GM19467 (cell line): ENCODE results near the gene ELAPOR2.
"Not testable (repeated sequence)": the region's sequence is repeated elsewhere in the genome, so short reads cannot be mapped to it uniquely, and the experiment has no call there.

Experiments used
- ATAC-seq: cut with Tn5 transposase; IDR thresholded peaks from one replicate; pipeline ENCODE4 v1.9.1; 2021; ENCODE audit warnings: mild to moderate bottlenecking, moderate library complexity; ENCODE audit not compliant: unreplicated experiment

The ELAPOR2 gene

DNA sequence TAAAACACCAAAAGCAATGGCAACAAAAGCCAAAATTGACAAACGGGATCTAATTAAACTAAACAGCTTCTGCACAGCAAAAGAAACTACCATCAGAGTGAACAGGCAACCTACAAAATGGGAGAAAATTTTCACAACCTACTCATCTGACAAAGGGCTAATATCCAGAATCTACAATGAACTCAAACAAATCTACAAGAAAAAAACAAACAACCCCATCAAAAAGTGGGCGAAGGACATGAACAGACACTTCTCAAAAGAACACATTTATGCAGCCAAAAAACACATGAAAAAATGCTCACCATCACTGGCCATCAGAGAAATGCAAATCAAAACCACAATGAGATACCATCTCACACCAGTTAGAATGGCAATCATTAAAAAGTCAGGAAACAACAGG, 14.7 kb downstream of the ELAPOR2 start:
- not testable (repeated sequence) for ATAC-seq

- not testable (repeated sequence) for ATAC-seq
Observed at GRCh38 chr7:87041586-87041985, 17.9 kb downstream of the ELAPOR2 start.

DNA sequence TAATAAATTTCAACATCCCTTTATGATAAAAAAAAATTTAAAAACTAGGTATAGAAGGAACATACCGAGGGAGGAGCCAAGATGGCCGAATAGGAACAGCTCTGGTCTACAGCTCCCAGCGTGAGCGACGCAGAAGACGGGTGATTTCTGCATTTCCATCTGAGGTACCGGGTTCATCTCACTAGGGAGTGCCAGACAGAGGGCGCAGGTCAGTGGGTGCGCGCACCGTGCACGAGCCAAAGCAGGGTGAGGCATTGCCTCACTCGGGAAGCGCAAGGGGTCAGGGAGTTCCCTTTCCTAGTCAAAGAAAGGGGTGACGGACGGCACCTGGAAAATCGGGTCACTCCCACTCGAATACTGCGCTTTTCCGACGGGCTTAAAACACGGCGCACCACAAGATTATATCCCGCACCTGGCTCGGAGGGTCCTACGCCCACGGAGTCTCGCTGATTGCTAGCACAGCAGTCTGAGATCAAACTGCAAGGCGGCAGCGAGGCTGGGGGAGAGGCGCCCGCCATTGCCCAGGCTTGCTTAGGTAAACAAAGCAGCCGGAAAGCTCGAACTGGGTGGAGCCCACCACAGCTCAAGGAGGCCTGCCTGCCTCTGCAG, 19.7 kb downstream of the ELAPOR2 start:
- not testable (repeated sequence) for ATAC-seq

GRCh38 chr7:87038993-87039690, 20.3 kb downstream of the ELAPOR2 start:
- ATAC-seq: no peak

DNA sequence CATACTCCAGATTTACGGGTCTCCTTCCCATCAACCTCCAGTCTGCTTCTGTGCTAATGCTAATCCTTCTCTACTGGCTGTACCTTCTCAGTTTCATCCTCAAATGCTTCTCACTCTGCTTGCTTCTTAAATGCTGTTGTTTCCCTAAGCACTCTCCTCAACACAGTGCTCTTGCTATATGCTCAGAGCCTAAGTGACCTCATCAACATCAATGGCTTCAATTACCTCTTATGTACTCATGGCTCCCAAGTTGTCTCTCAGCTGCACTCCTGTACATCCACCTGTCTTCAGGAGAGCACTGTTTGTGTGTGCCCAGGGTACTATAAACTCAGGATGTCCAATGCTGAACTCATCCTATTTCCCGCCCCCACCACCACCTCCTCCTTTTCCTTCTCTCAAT, 22.5 kb downstream of the ELAPOR2 start:
- ATAC-seq: no peak

DNA sequence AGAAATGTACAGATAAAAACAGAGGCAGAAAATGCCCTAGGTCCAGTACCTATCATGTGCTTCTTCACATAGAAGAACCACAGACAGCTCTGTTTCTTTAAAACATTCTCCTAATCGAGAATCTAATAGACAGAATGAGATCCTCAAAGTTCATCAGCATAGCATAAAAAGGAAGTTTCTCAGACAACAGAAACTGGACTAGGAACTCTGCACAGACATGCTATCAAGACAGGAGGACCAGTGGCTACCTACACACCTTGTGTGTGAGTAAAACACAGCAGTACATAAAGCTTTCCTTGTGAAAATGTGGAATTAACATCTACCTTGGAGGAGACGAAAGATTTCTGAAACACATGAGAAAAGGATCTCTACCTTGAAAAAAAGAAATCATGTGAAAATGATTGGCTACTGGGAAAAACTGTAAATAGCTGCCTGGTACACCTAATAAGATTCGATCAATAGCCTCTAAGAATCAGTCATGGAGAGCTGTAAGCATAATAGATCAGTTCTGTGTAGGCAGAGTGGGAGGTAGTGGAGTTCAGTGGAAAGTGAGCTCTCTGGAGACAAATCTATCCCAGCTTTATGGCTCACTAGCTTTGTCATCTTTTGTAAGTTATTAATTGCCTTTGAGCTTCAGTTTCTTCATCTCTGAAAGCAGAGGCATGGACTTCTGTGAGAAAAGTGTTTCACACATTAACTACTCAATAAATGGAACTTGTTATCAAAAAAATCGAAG, 26.7 kb downstream of the ELAPOR2 start:
- ATAC-seq: no peak

DNA sequence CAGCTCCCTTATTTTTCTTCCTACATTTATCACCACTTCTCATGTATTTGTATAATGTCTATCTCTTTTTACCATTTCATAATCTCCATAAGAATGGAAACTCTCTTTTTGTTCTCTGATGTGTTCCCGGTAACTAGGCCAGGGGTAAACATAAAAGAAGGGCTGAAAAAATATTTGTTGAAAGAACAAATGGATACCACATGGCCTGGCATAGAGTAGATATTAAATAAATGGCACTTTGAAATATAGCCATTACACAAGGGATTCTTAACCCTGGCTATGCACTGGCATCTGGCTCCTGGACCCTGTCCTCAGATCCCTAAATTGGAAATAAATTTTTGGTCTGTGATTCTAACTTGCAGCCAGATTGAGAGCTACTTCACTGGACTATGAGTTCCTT, 30.4 kb downstream of the ELAPOR2 start:
- no peak for ATAC-seq

- ATAC-seq: no peak
Observed at GRCh38 chr7:87028636-87029035, 30.8 kb downstream of the ELAPOR2 start.

GRCh38 chr7:87027900-87028299, 31.6 kb downstream of the ELAPOR2 start:
- peak; percentile 71 for ATAC-seq

DNA sequence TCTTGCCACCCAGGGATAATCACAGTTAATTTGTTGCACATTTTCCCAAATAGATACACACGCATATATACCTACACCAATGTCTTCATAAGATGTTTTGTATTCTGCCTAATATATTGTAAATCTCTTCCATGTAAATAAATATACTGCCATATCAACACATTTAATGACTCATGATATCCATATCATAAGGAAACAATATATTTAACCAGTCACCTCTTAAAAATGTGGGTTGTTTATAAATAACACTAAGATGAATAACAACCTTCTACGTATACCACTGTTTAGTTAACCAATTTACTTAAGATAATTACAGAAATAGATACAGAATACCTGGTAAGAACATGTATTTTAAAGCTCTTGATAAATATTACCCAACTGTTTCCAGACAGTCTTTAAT, 38.2 kb downstream of the ELAPOR2 start:
- ATAC-seq: no peak

DNA sequence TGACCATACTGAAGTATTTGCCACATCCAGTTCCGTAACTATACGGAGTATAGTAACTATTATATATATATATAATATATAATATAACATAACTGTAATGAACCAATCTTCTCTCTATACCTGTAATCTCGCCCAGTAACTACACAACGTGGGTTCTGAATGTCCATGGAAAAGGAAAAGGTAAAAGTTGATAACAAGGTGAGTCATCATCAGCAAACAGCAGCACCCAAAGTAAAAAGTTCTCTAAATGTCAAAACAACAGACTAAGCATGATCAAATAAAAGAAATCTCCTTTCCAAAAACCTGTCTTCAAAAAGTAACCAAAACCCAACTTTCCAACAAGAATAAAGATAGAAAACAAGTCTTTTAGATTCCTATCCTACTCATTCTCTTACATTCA, 42.8 kb downstream of the ELAPOR2 start:
- no peak for ATAC-seq

GRCh38 chr7:87013840-87014190, 45.6 kb downstream of the ELAPOR2 start:
- no peak for ATAC-seq

GRCh38 chr7:87013136-87013839, 46.2 kb downstream of the ELAPOR2 start:
- ATAC-seq: no peak
